ENCODE measurements around the gene ABHD13.

DNA sequence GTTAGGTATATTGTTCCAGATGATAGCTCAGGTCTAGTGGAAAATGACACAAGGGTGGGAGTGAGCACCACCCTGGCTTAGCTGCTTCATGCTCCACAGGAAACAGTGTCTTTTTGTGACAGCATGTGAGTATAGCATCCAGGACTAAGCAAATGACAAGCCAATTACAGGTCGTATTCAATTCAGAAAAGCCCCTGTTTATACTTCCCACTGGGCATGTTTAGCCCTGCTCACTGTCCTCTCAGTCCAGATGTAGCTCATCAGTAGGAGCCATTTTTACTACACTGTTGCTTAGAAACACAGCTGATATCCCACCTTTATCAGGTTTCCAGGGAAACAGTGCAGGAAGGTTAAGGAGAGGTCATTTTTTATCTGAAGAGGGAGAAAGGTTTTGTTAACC lies 8.0 kb downstream of the ABHD13 start:
- TF ChIP-seq, protein P1, sequence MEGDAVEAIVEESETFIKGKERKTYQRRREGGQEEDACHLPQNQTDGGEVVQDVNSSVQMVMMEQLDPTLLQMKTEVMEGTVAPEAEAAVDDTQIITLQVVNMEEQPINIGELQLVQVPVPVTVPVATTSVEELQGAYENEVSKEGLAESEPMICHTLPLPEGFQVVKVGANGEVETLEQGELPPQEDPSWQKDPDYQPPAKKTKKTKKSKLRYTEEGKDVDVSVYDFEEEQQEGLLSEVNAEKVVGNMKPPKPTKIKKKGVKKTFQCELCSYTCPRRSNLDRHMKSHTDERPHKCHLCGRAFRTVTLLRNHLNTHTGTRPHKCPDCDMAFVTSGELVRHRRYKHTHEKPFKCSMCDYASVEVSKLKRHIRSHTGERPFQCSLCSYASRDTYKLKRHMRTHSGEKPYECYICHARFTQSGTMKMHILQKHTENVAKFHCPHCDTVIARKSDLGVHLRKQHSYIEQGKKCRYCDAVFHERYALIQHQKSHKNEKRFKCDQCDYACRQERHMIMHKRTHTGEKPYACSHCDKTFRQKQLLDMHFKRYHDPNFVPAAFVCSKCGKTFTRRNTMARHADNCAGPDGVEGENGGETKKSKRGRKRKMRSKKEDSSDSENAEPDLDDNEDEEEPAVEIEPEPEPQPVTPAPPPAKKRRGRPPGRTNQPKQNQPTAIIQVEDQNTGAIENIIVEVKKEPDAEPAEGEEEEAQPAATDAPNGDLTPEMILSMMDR (conservative IDR thresholded peaks at IDR 0.05; ENCODE audit: low read depth in 2 of 2) = no peak
- no peak for TF ChIP-seq POLR2AphosphoS5 (IDR thresholded peaks at IDR 0.05; ENCODE audit: low read depth)
- no peak for TF ChIP-seq JUNB (IDR thresholded peaks at IDR 0.05; ENCODE audit: unreplicated experiment)
- TF ChIP-seq, protein P2, sequence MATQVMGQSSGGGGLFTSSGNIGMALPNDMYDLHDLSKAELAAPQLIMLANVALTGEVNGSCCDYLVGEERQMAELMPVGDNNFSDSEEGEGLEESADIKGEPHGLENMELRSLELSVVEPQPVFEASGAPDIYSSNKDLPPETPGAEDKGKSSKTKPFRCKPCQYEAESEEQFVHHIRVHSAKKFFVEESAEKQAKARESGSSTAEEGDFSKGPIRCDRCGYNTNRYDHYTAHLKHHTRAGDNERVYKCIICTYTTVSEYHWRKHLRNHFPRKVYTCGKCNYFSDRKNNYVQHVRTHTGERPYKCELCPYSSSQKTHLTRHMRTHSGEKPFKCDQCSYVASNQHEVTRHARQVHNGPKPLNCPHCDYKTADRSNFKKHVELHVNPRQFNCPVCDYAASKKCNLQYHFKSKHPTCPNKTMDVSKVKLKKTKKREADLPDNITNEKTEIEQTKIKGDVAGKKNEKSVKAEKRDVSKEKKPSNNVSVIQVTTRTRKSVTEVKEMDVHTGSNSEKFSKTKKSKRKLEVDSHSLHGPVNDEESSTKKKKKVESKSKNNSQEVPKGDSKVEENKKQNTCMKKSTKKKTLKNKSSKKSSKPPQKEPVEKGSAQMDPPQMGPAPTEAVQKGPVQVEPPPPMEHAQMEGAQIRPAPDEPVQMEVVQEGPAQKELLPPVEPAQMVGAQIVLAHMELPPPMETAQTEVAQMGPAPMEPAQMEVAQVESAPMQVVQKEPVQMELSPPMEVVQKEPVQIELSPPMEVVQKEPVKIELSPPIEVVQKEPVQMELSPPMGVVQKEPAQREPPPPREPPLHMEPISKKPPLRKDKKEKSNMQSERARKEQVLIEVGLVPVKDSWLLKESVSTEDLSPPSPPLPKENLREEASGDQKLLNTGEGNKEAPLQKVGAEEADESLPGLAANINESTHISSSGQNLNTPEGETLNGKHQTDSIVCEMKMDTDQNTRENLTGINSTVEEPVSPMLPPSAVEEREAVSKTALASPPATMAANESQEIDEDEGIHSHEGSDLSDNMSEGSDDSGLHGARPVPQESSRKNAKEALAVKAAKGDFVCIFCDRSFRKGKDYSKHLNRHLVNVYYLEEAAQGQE (IDR thresholded peaks at IDR 0.05; ENCODE audit: unreplicated experiment) = no peak
- no peak for TF ChIP-seq EZH2 (IDR thresholded peaks at IDR 0.05; ENCODE audit: low read depth, unreplicated experiment)
- no peak for TF ChIP-seq EZH2phosphoT487 (IDR thresholded peaks at IDR 0.05; ENCODE audit: unreplicated experiment)
